ELR (cell line): ENCODE measurements around the gene MIXL1.
A peak's percentile ranks its signal among the peaks of the same experiment; 100 is the strongest.
"Not testable (repeated sequence)": the region's sequence is repeated elsewhere in the genome, so short reads cannot be mapped to it uniquely, and the experiment has no call there.

Experiments used
- DNase-seq: peaks from one replicate; pipeline ENCODE4 v3.0.0-alpha.2; 2015; ENCODE audit warnings: low read depth

MIXL1 gene

GRCh38 chr1:226223157-226223785, at the start of gene MIXL1:
Gene MIXL1, plus strand, starts transcription at chr1:226223664. Its CDS starts 18 bp downstream, at chr1:226223682.
- no peak for DNase-seq

GRCh38 chr1:226176870-226177269, 46.6 kb upstream of the MIXL1 start:
- DNase-seq, result no peak

GRCh38 chr1:226181996-226182714, 41.3 kb upstream of the MIXL1 start:
- DNase-seq, result peak; percentile 68

- DNase-seq, result peak; percentile 63
Measured at GRCh38 chr1:226185141-226186036, 38.1 kb upstream of the MIXL1 start.

- peak; percentile 90 for DNase-seq
Measured at GRCh38 chr1:226186124-226187018, 37.1 kb upstream of the MIXL1 start, which contains the start of gene ACBD3. Gene ACBD3, minus strand, starts transcription at chr1:226186741. Its CDS starts 66 bp downstream, at chr1:226186675.

- no peak for DNase-seq
Measured at GRCh38 chr1:226187019-226187322, 36.5 kb upstream of the MIXL1 start.

- no peak for DNase-seq
Measured at GRCh38 chr1:226187380-226187779, 36.1 kb upstream of the MIXL1 start.

GRCh38 chr1:226195144-226195543, 28.3 kb upstream of the MIXL1 start:
- DNase-seq, result no peak

- no peak for DNase-seq
Measured at GRCh38 chr1:226199971-226200370, 23.5 kb upstream of the MIXL1 start.

GRCh38 chr1:226201029-226201593, 22.4 kb upstream of the MIXL1 start:
- DNase-seq, result peak; percentile 39

GRCh38 chr1:226202246-226202645, 21.2 kb upstream of the MIXL1 start:
- DNase-seq, result no peak

GRCh38 chr1:226202666-226203065, 20.8 kb upstream of the MIXL1 start:
- DNase-seq, result not testable (repeated sequence)

GRCh38 chr1:226203240-226203639, 20.2 kb upstream of the MIXL1 start:
- DNase-seq, result peak; percentile 23

GRCh38 chr1:226203655-226204054, 19.8 kb upstream of the MIXL1 start:
- no peak for DNase-seq

GRCh38 chr1:226204198-226204597, 19.3 kb upstream of the MIXL1 start:
- DNase-seq, result no peak

GRCh38 chr1:226207048-226207447, 16.4 kb upstream of the MIXL1 start:
- DNase-seq, result no peak

GRCh38 chr1:226209307-226210059, 14.0 kb upstream of the MIXL1 start:
- no peak for DNase-seq

GRCh38 chr1:226210571-226211176, 12.8 kb upstream of the MIXL1 start:
- DNase-seq, result no peak

GRCh38 chr1:226211181-226211821, 12.2 kb upstream of the MIXL1 start:
- DNase-seq, result no peak

GRCh38 chr1:226212545-226212944, 10.9 kb upstream of the MIXL1 start:
- no peak for DNase-seq
